SU-DHL-6 (cell line): ENCODE data around the gene LIME1.

ENCODE experiments used
- EZH2phosphoT487 ChIP-seq: fragments of 200-600 bp; sonication (generic), shearing (Covaris generic); conservative IDR thresholded peaks from 2 replicates; pipeline ENCODE4 v1.6.1; 2018; ENCODE audit warnings: mild to moderate bottlenecking, antibody characterized with exemption, low read length, moderate library complexity, mixed read lengths
- TF ChIP-seq, protein P1 (sequence below): fragments of 200-600 bp; sonication (generic); IDR thresholded peaks from one replicate; pipeline ENCODE4 v1.5.1; 2017; ENCODE audit warnings: antibody characterized with exemption, mild to moderate bottlenecking, low read length, moderate library complexity; ENCODE audit not compliant: insufficient read depth, poor library complexity, severe bottlenecking

GRCh38 chr20:63771046-63771707 is 34.7 kb downstream of the LIME1 start:
- TF ChIP-seq, protein P1, sequence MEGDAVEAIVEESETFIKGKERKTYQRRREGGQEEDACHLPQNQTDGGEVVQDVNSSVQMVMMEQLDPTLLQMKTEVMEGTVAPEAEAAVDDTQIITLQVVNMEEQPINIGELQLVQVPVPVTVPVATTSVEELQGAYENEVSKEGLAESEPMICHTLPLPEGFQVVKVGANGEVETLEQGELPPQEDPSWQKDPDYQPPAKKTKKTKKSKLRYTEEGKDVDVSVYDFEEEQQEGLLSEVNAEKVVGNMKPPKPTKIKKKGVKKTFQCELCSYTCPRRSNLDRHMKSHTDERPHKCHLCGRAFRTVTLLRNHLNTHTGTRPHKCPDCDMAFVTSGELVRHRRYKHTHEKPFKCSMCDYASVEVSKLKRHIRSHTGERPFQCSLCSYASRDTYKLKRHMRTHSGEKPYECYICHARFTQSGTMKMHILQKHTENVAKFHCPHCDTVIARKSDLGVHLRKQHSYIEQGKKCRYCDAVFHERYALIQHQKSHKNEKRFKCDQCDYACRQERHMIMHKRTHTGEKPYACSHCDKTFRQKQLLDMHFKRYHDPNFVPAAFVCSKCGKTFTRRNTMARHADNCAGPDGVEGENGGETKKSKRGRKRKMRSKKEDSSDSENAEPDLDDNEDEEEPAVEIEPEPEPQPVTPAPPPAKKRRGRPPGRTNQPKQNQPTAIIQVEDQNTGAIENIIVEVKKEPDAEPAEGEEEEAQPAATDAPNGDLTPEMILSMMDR = no peak
- TF ChIP-seq EZH2phosphoT487 = no peak
